ENCODE results near the gene MPL. TPM values are rescaled to one million over a fixed set of nuclear protein-coding genes. Genes with fewer than 3 reads are reported as not detected.
"Not testable (repeated sequence)": the region's sequence is repeated elsewhere in the genome, so short reads cannot be mapped to it uniquely, and the experiment has no call there.

Gene MPL
- total and polyA plus RNA-seq, 7 donors, result not detected

DNA sequence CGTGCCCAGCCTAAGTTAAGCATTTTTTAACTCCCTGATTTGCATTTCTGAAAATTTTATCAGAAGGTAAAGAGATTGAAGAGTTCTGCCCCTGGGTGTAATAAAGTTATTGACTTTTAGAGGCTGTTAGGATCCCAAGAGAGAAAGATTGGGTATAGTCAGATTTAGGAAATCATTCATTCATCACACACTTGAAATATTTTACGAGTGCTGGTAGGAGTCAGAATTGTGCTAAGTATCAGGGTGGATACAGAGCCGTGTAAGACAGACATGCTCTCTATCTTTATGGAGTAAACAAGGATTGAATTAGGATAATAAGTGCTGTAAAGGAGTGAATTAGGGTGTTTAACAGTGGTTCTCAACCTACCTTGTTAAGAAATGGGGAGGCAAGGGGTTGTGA is 55.1 kb downstream of the MPL start:
- WGBS, 2 donors, result 41 to 67% methylated on average over 3 of the region's 3 CpGs
- TF ChIP-seq, protein P1, sequence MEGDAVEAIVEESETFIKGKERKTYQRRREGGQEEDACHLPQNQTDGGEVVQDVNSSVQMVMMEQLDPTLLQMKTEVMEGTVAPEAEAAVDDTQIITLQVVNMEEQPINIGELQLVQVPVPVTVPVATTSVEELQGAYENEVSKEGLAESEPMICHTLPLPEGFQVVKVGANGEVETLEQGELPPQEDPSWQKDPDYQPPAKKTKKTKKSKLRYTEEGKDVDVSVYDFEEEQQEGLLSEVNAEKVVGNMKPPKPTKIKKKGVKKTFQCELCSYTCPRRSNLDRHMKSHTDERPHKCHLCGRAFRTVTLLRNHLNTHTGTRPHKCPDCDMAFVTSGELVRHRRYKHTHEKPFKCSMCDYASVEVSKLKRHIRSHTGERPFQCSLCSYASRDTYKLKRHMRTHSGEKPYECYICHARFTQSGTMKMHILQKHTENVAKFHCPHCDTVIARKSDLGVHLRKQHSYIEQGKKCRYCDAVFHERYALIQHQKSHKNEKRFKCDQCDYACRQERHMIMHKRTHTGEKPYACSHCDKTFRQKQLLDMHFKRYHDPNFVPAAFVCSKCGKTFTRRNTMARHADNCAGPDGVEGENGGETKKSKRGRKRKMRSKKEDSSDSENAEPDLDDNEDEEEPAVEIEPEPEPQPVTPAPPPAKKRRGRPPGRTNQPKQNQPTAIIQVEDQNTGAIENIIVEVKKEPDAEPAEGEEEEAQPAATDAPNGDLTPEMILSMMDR (IDR thresholded peaks at IDR 0.05), result no peak
- TF ChIP-seq POLR2AphosphoS5 (IDR thresholded peaks at IDR 0.05) (no peak), POLR2A (IDR thresholded peaks at IDR 0.05) (no peak), EP300 (IDR thresholded peaks at IDR 0.05) (no peak)
- Histone ChIP-seq H3K27ac (no peak overlapping the region), H3K27me3 (no peaks in the 10 kb centered on the region), H3K4me3 (no peak overlapping the region), H3K9me3 (no peaks in the 10 kb centered on the region), H3K36me3 (peaks cover 0 to 15% (median 3%) of the 10 kb centered on the region in 4 donors), H3K4me1 (peaks cover 0 to 30% (median 25%) of the 10 kb centered on the region in 4 donors)
- intact Hi-C loops (cut with DNase I), result no loop called here
- DNase-seq, result no peak

DNA sequence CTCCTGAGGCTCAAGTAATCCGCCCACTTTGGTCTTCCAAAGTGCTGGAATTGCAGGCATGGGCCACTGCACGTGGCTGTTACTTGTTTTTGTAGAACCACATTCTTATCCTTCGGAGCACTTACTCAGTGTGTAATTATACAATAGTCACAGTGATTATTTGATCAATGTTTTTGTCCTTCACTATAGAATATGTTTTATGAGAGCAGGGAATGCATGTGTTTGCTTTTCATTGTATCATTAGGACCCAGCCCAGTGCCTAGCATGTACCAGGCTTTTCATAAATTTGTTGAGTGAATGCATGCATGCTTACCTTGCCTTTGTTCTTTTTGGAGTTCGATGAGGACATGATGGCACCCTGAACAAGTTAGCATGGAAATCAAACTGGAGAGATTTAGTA is 57.9 kb downstream of the MPL start:
- Histone ChIP-seq H3K27ac (no peak overlapping the region), H3K4me3 (no peak overlapping the region), H3K27me3 (no peaks in the 10 kb centered on the region), H3K36me3 (peaks cover 0 to 17% (median 3%) of the 10 kb centered on the region in 4 donors), H3K9me3 (no peaks in the 10 kb centered on the region), H3K4me1 (peaks cover 0 to 13% (median 7%) of the 10 kb centered on the region in 4 donors)
- 61 to 87% methylated on average over 4 of the region's 4 CpGs for WGBS, 2 donors
- intact Hi-C loops (cut with DNase I), result no loop called here
- TF ChIP-seq POLR2A (IDR thresholded peaks at IDR 0.05), result no peak
- TF ChIP-seq POLR2AphosphoS5 (IDR thresholded peaks at IDR 0.05), result no peak
- no peak for TF ChIP-seq EP300 (IDR thresholded peaks at IDR 0.05)
- TF ChIP-seq, protein P1 (IDR thresholded peaks at IDR 0.05), result no peak
- no peak for DNase-seq

DNA sequence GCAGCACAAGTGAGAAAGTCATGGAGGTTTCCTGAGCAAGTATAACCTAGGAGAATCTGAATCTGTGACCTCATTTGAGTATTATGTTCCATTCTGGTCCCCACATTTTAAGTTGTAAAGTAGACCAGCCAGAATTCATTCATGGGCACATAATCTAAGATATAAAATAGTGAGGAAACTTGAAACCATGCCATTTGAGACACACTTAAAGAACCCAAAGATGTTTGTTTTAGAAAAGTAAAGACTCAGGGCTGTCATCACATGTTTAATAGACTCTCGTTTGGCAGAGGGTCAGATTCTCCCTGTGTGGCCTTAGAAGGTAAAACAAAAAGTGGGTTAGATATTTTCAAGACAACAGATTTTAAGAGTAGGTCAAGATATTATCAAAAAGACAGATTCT is 58.4 kb downstream of the MPL start:
- no peak overlapping the region for H3K27ac ChIP-seq
- H3K4me1 ChIP-seq, result peaks cover 0 to 8% (median 2%) of the 10 kb centered on the region in 4 donors
- no peak for DNase-seq
- TF ChIP-seq EP300 (IDR thresholded peaks at IDR 0.05) (no peak), POLR2A (IDR thresholded peaks at IDR 0.05) (no peak), POLR2AphosphoS5 (IDR thresholded peaks at IDR 0.05) (no peak)
- TF ChIP-seq, protein P1 (IDR thresholded peaks at IDR 0.05), result no peak
- intact Hi-C loops (cut with DNase I), result no loop called here
- H3K27me3 ChIP-seq, result no peaks in the 10 kb centered on the region
- no peak overlapping the region for H3K4me3 ChIP-seq
- H3K9me3 ChIP-seq, result no peaks in the 10 kb centered on the region
- 16 to 52% methylated on average over 1 of the region's 1 CpG for WGBS, 2 donors
- H3K36me3 ChIP-seq, result peaks cover 0 to 17% (median 3%) of the 10 kb centered on the region in 4 donors

DNA sequence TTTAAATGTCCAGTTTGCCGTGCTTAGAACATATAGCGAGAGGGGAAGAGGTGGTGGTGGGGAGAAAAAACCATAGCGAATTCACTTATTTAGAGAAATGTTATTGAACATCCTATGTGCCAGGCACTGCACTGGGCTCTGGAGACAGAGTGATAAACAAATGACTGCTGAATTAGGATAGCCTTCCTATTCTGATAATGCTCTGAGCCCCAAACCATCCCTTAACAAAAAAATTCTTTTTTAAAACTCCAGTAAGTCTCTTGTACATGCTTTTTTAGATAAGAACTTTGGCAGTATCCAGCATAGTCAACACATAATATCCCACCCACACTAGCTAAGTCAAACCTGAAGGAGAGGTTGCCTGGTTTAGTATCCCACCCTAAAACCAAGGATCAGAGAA is 60.6 kb downstream of the MPL start:
- no peak for DNase-seq
- no peak overlapping the region for H3K27ac ChIP-seq
- TF ChIP-seq POLR2A (IDR thresholded peaks at IDR 0.05), result no peak
- TF ChIP-seq EP300 (IDR thresholded peaks at IDR 0.05), result no peak
- TF ChIP-seq, protein P1 (IDR thresholded peaks at IDR 0.05), result no peak
- no peak for TF ChIP-seq POLR2AphosphoS5 (IDR thresholded peaks at IDR 0.05)
- H3K27me3 ChIP-seq, result no peaks in the 10 kb centered on the region
- 95 to 99% methylated on average over 3 of the region's 3 CpGs for WGBS, 2 donors
- H3K9me3 ChIP-seq, result no peaks in the 10 kb centered on the region
- intact Hi-C loops (cut with DNase I), result no loop called here
- peaks cover 0 to 19% (median 3%) of the 10 kb centered on the region in 4 donors for H3K36me3 ChIP-seq
- H3K4me1 ChIP-seq, result peaks cover 0 to 4% (median 0%) of the 10 kb centered on the region in 4 donors
- no peak overlapping the region for H3K4me3 ChIP-seq

DNA sequence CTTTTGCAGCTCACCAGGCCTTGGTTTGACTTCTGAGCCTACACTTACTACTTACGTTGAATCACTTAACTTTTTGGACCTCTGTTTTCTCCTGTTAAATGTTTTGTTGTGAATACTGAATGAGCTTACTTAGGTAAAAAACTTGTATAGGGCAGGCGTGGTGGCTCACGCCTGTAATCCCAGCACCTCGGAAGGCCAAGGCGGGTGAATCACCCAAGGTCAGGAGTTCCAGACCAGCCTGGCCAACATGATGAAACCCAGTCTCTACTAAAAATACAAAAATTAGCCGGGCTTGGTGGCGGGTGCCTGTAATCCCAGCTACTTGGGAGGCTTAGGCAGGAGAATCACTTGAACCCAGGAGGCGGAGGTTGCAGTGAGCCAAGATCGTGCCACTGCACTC is 62.8 kb downstream of the MPL start:
- DNase-seq; H3K27ac ChIP-seq; H3K9me3 ChIP-seq; H3K4me3 ChIP-seq; H3K4me1 ChIP-seq; intact Hi-C loops (cut with DNase I); H3K27me3 ChIP-seq: not testable (repeated sequence)
- peaks cover 11 to 41% (median 22%) of the 10 kb centered on the region in 4 donors for H3K36me3 ChIP-seq
- 97 to 98% methylated on average over 9 of the region's 9 CpGs for WGBS, 2 donors
